Activated effector memory CD4-positive, alpha-beta T cell treated with Interleukin-2 at 50 U/mL for 16 hours (primary cell): ENCODE measurements around the gene SMC1B.
A peak's percentile ranks its signal among the peaks of the same experiment; 100 is the strongest.
"Not testable (repeated sequence)": the region's sequence is repeated elsewhere in the genome, so short reads cannot be mapped to it uniquely, and the experiment has no call there.

Experiments
- DNase-seq: peaks from one replicate; pipeline ENCODE4 v3.0.0-alpha.2; 2020

SMC1B gene

DNA sequence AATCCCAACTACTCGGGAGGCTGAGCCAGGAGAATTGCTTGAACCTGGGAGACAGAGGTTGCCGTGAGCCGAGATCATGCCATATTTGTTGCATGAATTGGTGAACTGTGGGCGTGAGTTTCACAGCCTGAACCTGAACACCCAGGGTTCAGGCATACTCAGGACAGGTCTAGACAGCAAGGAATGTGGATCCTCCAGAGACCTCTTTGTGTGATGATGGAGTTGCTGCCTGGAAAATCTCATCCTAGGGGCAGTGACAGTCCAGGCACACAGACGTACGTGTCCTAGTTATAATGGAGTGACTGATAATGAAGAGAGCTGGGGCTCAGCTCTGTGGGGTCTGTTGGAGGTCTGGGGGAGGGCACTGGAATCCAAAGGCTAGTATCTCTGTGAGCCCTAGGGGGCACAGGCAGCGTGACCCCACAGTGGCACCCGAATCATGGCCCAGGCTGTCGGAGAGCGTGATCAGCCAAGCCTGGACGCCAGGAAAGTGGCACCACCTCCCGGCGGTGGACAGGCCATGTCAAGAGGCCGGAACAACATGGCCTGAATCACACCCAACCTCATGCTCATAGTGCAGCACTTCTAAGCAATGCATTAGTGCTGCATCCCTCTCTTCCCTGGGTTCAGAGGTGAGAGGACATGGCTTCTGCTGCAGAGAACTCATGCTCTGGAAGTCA lies 31.8 kb upstream of the SMC1B start:
- DNase-seq: no peak

- no peak for DNase-seq
Observed at GRCh38 chr22:45444168-45444567, 30.8 kb upstream of the SMC1B start.

DNA sequence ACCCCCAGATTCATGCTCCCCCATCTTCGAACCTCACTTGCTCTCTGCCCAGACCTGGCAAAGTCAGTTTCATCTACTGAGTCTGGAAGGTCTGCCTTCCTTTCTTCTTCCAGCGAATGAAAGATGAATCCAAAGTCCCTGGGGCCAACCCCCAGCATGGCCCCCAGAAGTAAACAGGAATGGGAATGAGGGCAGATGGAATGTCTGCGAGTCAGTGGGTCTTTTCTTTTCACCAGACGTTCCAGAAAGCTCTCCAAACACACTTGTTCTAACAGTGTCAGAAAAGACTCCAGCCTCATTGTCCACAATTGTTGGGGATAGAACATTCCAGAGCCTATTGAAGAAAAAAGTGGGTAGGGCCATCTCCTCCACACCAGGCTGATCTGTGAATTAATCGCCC lies 28.7 kb upstream of the SMC1B start:
- DNase-seq: no peak

GRCh38 chr22:45441138-45441537 lies 27.7 kb upstream of the SMC1B start:
- no peak for DNase-seq

- DNase-seq: not testable (repeated sequence)
Observed at GRCh38 chr22:45440688-45441087, 27.3 kb upstream of the SMC1B start.

DNA sequence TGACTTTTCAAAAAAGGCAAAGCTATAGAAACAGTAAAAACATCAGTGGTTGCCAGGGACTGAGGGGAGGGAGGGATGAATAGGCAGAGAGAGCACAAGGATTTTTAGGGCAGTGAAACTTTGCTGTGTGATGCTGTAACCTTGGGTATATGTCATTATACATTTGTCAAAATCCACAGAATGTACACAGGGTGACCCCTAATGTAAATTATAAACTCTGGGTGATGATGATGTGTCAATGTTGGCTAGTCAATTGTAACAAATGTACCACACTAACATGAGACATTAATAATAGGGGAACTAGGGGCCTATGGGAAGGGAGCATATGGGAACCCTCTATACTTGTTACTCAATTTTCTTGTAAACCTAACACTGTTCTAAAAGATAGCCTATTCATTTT lies 24.9 kb upstream of the SMC1B start:
- no peak for DNase-seq

DNA sequence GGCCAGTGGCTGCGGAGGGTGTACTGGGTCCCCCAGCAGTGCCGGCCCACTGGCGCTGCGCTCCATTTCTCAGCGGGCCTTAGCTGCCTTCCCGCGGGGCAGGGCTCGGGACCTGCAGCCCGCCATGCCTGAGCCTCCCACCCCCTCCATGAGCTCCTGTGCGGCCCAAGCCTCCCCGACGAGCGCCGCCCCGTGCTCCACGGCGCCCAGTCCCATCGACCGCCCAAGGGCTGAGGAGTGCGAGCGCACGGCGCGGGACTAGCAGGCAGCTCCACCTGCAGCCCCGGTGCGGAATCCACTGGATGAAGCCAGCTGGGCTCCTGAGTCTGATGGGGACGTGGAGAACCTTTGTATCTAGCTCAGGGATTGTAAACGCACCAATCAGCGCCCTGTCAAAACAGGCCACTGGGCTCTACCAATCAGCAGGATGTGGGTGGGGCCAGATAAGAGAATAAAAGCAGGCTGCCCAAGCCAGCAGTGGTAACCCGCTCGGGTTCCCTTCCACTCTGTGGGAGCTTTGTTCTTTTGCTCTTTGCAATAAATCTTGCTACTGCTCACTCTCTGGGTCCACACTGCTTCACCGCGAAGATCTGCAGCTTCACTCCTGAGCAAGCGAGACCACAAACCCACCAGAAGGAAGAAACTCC lies 23.6 kb upstream of the SMC1B start:
- DNase-seq: not testable (repeated sequence)

DNA sequence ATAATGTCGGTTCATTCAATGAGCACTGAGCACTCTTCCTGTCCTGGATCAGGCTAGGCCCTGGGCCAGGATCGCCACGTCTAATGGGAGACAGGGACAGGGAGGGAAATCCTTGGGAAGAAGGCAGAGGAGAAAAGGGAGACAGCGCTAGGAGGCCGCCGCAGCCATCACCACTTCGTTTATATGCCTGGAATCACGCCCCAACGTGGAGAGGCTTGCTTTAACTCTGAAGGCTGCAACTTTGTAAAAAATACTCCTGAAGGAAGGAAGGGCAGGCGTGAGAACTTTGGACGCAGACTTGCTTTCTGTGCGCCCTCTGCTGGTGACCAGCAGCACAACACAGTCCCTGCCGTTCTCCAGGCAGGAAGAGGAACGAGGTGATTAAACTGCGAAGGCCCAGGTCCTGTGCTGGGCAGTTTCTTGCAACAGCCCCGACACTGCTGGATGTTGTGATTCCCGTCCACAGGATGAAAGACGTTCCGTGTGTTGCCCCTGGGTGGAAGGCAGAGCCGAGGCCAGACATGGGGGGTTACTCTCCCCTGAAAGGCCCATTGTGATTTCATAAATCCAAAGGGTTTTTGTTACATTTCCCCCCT lies 22.2 kb upstream of the SMC1B start:
- peak; percentile 71 for DNase-seq

DNA sequence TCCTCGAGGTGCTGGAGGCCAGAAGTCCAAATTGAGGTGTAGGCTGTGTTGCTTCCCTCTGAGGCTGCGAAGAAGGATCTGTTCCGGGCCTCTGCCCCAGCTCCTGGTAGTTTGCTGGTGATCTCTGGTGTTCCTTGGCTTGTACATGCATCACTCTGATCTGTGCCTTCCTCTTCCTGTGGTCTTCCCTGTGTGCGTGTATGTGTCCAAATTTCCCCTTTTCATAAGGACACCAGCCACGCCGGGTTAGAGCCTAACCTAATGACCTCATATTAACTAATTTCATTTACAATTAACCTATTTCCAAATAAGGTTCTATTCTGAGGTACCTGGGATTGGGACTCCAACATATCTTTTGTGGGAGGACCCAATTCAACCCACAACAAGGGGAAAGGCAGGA lies 21.6 kb upstream of the SMC1B start:
- DNase-seq: no peak

DNA sequence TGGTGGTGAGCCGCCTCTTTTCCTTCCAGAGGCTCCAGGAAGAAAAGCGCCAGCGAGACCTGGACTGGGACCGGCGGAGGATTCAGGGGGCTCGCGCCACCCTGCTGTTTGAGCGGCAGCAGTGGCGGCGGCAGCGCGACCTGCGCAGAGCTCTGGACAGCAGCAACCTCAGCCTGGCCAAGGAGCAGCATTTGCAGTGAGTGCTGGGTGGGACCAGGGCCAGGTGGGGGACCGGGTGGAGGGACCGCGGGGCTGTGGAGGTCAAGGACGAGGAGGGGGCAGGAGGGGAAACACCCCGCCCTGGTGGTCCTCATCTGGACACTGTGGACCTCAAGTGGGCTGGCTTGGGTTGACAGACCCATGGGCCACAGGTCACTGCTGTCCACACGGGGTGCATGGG lies 17.5 kb upstream of the SMC1B start:
- DNase-seq: no peak

DNA sequence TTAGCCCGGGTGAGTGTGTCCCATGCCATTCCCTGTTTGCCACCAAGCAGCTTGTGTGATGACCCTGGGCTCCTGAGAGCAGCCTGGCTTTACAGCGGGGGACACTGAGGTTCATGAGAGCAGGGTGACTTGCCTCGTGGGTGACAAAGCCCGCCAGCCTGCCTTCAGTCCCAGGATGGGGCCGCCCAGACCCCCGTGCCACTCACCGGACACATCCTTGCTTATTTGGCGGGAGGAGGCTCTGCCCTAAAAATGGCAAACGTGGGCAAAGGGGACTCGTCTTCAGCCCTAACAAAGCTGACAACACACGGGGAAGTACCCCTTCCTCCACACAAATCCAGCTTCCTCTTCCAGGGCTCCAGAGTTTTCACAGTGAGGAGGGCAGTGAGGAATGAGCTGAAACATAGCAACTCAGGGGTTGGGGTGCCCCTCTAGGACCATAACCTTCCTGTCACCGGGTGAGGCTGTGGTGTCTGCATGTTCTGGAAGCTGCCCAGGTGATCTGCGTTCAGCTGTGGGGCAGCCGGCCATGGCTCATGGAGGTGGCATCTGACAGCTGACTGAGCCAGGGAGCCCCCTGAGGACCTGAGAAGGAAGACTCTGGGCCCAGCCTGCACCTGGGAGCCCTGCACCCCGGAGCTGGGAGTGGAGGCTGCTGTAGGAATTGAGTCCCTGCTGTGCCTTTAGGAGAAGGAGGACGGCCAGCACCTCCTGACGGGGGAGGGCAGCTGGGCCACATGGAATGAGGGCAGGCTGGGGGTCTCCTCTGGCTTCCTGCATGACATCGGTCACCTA lies 16.8 kb upstream of the SMC1B start:
- no peak for DNase-seq

GRCh38 chr22:45429424-45429823 lies 16.0 kb upstream of the SMC1B start:
- no peak for DNase-seq

DNA sequence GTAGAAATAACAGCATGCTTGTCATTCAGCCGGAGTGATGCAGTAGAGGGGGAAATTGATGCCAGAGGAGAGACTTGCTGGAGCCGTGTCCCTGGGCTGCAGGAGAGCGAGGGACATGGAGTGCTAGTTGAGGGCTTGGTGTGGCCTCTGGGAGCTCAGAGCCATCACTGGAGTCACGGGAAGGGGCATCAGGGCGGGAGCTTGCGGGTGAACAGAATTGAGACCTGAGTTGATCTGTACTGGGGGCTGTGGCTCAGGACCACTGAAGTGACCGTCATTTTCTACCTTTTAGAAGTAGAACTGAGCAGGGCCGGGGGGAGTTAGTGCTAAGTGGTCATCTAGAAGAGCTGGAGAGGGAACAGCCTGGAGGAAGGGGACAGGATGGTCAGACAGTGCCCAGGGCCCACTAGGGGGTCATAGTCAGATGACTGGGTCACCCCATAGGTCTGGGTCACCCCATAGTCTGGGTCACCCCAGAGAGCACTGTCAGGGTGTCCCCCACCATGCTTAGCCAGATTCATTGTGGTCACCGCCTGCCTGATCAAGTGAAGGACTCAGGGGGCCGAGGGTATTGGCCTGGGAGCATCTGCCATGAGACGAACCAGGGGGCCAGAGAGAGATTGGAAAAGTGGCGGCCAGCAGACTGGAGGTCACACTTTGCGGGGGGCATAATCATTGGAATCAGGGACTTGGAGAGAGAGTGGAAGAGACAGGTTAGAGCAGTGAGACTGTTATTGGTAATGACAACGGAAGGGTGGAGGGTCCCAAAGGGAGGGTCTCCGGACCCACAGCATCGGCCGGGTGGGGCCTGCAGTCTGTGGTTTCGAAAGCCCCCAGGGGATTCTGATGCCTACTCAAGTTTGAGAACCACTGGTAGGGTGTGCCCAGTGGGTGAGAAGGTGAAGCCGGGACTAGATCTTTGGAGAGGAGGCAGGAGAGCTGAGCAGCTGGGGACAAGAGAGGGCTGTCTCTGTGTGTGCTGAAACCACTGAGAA lies 15.3 kb upstream of the SMC1B start:
- no peak for DNase-seq

GRCh38 chr22:45427114-45427513 lies 13.7 kb upstream of the SMC1B start:
- no peak for DNase-seq

DNA sequence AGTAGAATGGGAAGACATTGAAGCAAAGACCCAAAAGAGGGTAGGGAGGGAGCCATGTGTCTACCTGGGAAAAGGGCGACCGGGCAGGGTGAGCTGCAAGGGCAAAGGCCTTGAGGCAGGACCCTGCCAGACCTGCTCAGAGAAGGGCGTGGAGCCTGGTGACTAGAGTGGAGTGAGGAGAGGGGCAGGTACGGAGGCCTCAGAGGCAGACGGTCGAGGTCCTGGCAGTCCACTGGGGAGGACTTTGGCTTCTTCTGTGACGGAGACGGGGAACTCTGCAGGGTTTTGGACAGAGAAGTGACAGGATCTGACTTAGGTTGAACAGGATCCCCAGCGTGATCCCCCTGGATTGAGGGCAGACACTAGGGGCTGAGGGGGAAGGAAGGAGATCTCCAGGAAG lies 13.0 kb upstream of the SMC1B start:
- no peak for DNase-seq

DNA sequence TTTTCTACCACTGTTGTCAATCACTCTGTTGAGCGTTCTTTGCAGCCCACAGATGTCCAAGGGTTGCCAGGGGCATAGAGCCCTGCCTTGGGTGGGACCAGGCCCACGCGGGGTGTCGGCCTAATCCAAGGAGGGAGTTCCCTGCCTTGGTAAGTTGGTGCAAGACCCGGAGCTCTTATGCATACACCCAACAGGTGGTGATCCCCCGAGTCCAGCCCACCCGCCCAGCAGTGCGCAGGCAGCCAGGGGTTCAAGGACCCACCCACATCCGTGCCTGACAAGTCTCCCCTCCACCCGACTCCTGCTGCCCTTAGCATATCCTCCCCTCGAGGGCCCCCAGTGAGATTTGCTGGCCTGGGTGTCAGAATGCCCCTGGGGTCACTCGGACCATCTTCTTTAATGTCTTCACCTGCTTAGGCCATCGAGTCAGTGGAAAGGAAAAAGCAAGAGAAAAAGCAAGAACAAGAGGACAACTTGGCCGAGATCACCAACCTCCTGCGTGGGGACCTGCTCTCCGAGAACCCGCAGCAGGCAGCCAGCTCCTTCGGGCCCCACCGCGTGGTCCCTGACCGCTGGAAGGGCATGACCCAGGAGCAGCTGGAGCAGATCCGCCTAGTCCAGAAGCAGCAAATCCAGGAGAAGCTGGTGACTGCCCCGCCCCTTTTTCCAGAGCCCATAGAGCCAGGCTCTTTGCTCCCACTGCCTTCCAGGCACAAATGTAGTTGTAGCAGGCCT lies 12.3 kb upstream of the SMC1B start:
- DNase-seq: no peak

DNA sequence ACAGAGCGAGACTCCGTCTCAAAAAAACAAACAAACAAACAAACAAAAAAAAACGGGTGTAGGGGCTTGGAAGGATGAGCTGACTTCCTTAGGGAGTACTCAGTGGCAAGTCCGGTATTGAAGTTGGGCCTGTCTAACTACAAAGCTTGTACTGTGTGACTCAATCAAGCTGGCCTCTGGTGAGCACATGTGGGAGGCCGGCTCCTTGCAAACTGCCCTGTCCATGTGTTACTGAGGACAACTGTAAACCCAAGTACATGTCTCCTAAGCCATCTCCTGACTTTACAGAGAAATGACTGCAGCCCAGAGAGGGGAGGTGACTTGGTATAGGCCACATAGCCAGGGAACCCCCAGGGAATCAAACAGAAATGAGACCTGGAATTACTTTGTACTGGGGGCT lies 11.7 kb upstream of the SMC1B start:
- DNase-seq: no peak

DNA sequence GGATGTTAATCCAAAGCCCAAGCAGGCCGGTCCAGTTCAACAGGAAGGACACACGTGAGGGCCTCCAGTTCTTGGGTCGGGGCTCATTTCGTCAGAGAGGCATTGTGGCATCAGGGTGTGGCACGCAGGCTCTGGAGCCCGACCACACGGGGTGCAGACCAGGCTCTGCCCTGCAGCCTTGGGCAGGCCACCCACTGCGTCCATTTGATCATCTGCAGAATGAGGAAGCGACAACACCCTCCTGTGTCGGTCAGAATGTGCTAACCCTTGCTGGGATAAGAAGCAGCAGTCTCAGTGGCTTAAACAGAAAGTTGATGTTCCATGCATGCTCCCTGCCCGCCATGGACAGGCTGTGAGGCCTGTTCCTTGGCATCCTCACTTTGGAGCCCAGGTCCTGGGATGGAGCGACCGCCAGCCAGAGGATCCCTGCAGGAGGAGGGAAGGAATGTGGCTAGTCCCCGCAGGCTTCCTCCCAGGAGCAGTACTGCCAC lies 10.9 kb upstream of the SMC1B start:
- no peak for DNase-seq

DNA sequence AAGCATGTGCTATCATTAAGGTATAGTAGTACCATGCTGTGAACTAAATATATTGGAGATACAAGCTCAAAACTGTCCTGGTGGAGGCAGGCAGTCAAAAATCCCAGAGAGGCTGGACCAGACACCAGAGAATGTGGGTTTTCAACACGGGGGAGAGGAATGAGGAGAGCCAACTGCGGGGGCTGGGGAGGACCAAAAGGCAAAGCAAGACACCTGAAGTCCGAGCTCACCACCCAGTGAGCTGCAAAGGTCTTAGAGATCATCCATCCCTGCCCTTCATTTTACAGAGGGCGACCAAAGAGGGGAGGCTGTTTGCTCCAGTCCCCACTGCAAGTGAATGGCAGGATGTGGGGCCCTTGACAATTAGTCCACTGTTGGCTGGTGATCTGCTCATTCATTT lies 10.1 kb upstream of the SMC1B start:
- no peak for DNase-seq

- DNase-seq: no peak
Observed at GRCh38 chr22:45422237-45422983, 9.0 kb upstream of the SMC1B start.
